ENCODE measurements around the gene FAM171A1.
A peak's percentile ranks its signal among the peaks of the same experiment; 100 is the strongest.

FAM171A1 gene

DNA sequence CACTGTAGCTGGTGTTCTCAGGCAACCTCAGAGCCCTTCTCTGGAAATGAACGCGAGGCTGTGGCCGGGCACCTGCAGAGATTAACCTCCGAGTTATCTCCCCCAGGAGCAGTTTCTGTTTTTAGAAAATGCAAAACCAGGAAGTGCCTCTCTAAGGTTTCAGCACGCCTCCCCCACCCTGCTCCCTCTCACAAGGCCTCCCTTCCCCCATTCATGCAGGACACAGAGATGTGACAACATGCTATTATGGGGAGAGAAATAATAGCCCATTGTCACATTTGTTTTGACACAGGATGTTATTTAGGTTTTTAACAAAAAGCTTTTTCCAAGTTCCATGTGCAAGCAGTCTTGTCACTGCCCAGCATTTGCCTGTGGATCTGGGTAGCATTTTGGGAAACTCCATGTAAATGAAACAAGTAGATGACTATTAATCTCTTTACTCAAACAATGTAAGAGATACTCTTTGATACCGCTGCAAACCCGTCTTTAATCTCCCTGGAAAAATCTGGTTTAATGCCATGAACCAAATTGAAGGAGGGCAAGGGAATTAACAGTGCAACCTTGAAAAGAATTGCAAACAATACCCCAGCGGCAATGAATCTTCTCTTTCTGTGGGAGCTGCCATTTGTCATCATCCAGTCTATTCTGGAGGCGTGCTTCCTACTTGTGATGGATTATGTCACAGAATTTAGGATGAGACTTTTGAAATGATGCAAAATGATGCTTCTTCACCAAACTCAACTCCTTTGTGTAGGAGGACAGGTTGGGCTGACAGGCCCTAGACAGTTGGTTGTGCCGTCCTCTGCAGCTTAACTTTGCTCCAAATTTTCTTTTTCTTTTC is 116.1 kb downstream of the FAM171A1 start:
- TF ChIP-seq POLR2A (IDR thresholded peaks at IDR 0.05; ENCODE audit: low read length) = no peak
- TF ChIP-seq GATA1 (IDR thresholded peaks at IDR 0.05; ENCODE audit: low read depth, low read length) = no peak

DNA sequence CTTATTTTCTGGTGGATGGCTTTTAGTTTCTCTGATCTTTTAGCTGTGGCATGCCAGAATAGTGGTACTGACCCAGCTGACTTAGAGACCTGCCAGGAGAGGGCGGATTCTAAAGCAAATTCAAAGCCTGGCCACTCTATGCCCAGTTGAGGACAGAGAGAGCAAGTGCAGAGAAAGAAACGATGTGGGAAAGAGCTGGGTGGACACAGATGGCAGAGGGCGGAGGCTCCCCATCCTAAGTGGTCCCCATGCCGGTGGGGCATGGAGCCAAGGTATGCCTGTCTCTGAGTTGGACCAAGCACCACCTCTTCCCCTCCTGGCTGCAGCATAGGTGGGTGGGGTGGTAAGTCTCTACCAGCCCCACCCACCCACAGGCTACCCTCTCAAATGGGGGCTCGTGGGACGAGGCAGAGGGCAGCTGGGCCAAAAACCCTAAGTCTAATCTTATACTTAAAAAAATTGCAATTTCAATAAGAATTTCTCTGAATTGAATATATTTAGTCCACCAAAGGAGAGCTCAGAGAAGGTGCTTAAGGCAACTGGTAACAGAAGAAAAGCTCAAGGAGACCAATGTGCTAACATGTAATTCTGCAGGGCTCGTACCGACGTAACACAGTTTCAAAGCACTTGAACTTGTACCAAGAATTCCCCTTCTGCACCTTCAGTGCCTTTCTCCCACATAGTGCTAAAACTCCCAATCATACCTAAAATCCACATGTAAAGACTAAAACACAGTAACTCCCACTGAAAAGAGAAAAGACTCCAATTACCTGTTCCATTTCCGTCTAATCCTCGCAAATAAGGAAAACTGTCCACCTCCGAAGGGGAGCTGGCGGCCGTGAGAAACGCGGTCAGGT is 116.9 kb downstream of the FAM171A1 start:
- TF ChIP-seq POLR2A (IDR thresholded peaks at IDR 0.05; ENCODE audit: low read length) = no peak
- no peak for TF ChIP-seq GATA1 (IDR thresholded peaks at IDR 0.05; ENCODE audit: low read depth, low read length)
- no peak for DNase-seq

More for the DNA sequence above, 116.1 kb downstream of the FAM171A1 start:
- no peak for DNase-seq

GRCh38 chr10:15252396-15252795 is 118.7 kb downstream of the FAM171A1 start:
- no peak for DNase-seq
- TF ChIP-seq POLR2A (IDR thresholded peaks at IDR 0.05; ENCODE audit: low read length) (no peak), GATA1 (IDR thresholded peaks at IDR 0.05; ENCODE audit: low read depth, low read length) (no peak)

- TF ChIP-seq GATA1 (IDR thresholded peaks at IDR 0.05; ENCODE audit: low read depth, low read length) = no peak
- TF ChIP-seq POLR2A (IDR thresholded peaks at IDR 0.05; ENCODE audit: low read length) = no peak
- no peak for DNase-seq
Observed at GRCh38 chr10:15251791-15252380, 119.2 kb downstream of the FAM171A1 start.

DNA sequence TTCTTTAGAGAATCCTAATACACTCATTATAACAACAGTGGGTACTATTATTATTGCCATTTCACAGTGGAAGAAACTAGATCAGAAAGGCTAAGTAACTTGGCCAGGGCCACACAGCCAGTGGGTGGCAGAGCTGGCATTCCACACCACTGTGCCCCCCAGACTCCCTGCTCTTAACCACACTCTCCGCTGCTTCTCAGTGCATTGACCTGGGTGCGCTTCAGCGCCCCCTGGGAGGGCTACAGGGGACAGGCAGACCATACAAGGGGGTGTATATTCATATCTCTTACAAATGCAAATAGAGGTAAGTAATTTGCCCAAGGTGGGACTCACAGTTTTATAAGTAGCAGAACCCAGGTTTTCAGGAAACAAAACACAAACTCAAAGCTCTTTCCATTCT is 125.6 kb downstream of the FAM171A1 start:
- DNase-seq = peak; percentile 38 to 47
- TF ChIP-seq GATA1 (IDR thresholded peaks at IDR 0.05; ENCODE audit: low read depth, low read length) = no peak
- no peak for TF ChIP-seq POLR2A (IDR thresholded peaks at IDR 0.05; ENCODE audit: low read length)

GRCh38 chr10:15244635-15245197 is 126.4 kb downstream of the FAM171A1 start:
- peak in 1 of 2 experiments; percentile 11 for DNase-seq

DNA sequence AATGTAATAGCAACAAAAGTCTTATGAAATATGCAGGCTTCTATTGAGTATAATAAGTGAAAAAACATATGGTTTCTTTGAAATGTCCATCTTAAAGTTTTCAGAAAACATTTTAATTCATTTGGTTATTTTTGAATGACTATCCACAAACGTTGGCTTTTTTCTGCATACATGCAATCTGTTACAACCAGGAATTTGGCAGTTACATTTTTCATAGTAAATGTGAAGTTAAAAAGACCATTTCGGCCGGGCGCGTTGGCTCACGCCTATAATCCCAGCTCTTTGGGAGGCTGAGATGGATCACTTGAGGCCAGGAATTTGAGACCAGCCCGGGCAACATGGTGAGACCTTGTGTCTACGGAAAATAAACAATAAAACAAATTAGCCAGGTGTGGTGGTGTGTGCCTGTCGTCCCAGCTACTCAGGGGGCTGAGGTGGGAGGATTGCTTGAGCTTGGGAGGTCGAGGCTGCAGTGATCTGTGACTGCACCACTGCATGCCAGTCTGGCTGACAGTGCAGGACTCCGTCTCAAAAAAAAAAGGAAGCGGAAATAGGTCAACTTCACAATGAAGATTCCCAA is 128.7 kb downstream of the FAM171A1 start:
- no peak for TF ChIP-seq POLR2A (IDR thresholded peaks at IDR 0.05; ENCODE audit: low read length)
- no peak for TF ChIP-seq GATA1 (IDR thresholded peaks at IDR 0.05; ENCODE audit: low read depth, low read length)
- DNase-seq = no peak

More at GRCh38 chr10:15244635-15245197, 126.4 kb downstream of the FAM171A1 start:
- TF ChIP-seq POLR2A (IDR thresholded peaks at IDR 0.05; ENCODE audit: low read length) (no peak), GATA1 (IDR thresholded peaks at IDR 0.05; ENCODE audit: low read depth, low read length) (no peak)

DNA sequence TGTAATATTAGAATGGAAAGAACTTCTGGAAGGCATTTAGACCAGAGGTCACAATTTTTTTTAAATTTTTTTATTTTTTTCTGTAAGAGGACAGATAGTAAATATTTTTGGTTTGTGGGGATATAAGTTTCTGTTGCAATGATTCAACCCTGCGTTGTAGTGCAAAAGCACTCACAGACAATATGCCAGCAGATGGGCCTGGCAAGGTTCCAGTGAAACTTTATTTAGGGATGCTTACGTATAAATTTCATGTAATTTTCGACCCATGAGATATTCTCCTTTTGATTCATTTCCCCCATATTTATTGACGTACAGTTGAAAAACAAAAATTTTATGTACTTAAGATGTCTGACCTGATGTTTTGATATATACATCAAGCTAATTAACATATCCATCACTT is 129.8 kb downstream of the FAM171A1 start:
- no peak for DNase-seq
- TF ChIP-seq GATA1 (IDR thresholded peaks at IDR 0.05; ENCODE audit: low read depth, low read length) (no peak), POLR2A (IDR thresholded peaks at IDR 0.05; ENCODE audit: low read length) (no peak)

GRCh38 chr10:15238555-15239335 is 132.3 kb downstream of the FAM171A1 start:
- DNase-seq = no peak
- no peak for TF ChIP-seq POLR2A (IDR thresholded peaks at IDR 0.05; ENCODE audit: low read length)
- TF ChIP-seq GATA1 (IDR thresholded peaks at IDR 0.05; ENCODE audit: low read depth, low read length) = no peak

GRCh38 chr10:15237351-15237750 is 133.7 kb downstream of the FAM171A1 start:
- TF ChIP-seq GATA1 (IDR thresholded peaks at IDR 0.05; ENCODE audit: low read depth, low read length) (no peak), POLR2A (IDR thresholded peaks at IDR 0.05; ENCODE audit: low read length) (no peak)
- DNase-seq = no peak

GRCh38 chr10:15236340-15236739 is 134.7 kb downstream of the FAM171A1 start:
- no peak for DNase-seq
- TF ChIP-seq POLR2A (IDR thresholded peaks at IDR 0.05; ENCODE audit: low read length) (no peak), GATA1 (IDR thresholded peaks at IDR 0.05; ENCODE audit: low read depth, low read length) (no peak)

DNA sequence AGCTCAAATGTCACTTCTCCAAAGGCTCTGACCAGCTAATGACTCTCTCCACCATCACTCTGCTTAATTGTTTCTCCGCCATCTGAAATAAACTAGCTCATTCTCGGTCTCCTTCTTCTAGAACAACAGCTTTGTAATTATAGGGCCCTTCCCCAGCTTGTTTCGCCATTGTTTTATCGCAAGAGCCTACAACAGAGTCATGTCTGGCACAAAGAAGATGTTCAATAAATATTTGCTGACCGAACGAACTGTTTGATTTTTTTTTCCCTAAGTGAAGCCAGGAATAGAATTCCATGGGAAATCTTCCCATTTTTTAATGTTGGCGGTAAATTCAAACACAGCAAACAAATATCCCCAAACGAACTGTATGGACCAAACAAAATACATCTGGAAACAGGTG is 138.8 kb downstream of the FAM171A1 start:
- no peak for TF ChIP-seq POLR2A (IDR thresholded peaks at IDR 0.05; ENCODE audit: low read length)
- TF ChIP-seq GATA1 (IDR thresholded peaks at IDR 0.05; ENCODE audit: low read depth, low read length) = no peak
- no peak for DNase-seq

- TF ChIP-seq GATA1 (IDR thresholded peaks at IDR 0.05; ENCODE audit: low read depth, low read length) = no peak
- TF ChIP-seq POLR2A (IDR thresholded peaks at IDR 0.05; ENCODE audit: low read length) = no peak
- DNase-seq = no peak
Observed at GRCh38 chr10:15231426-15231825, 139.7 kb downstream of the FAM171A1 start.

Data from erythroblast (primary cell).